MM.1S (cell line): ENCODE measurements around the gene LSAMP.

ENCODE experiments used
- DNase-seq: peaks from one replicate; pipeline ENCODE4 v3.0.0-alpha.2; 2015
- H2AFZ ChIP-seq: fragments of 300-600 bp; sonication (generic); 2 replicates; pipeline ENCODE4 v1.6.0; 2016; ENCODE audit warnings: antibody characterized with exemption, low read length
- H3F3A ChIP-seq: fragments of 300-600 bp; sonication (generic); 2 replicates; pipeline ENCODE4 v1.6.1; 2016; ENCODE audit warnings: mild to moderate bottlenecking, antibody characterized with exemption, low read length, moderate library complexity, mixed read lengths; ENCODE audit not compliant: insufficient read depth
- H3K27ac ChIP-seq: fragments of 300-600 bp; sonication (generic); 2 replicates; pipeline ENCODE4 v1.5.1; 2016; ENCODE audit warnings: mild to moderate bottlenecking, low read length
- H3K27me3 ChIP-seq: fragments of 300-600 bp; sonication (generic); replicated peaks from 2 replicates; pipeline ENCODE4 v1.6.0; 2016; ENCODE audit warnings: low read length; ENCODE audit not compliant: insufficient read depth
- H3K36me3 ChIP-seq: fragments of 300-600 bp; sonication (generic); replicated peaks from 2 replicates; pipeline ENCODE4 v1.6.1; 2016; ENCODE audit warnings: mild to moderate bottlenecking, low read length, mixed read lengths; ENCODE audit not compliant: insufficient read depth
- H3K4me1 ChIP-seq: fragments of 300-600 bp; sonication (generic); 2 replicates; pipeline ENCODE4 v1.6.1; 2016; ENCODE audit warnings: low read length, mixed read lengths
- H3K4me2 ChIP-seq: fragments of 300-600 bp; sonication (generic); 2 replicates; pipeline ENCODE4 v1.6.0; 2016; ENCODE audit warnings: low read depth, low read length
- H3K4me3 ChIP-seq: fragments of 300-600 bp; sonication (generic); 2 replicates; pipeline ENCODE4 v1.5.1; 2016; ENCODE audit warnings: low read length, mixed read lengths
- H3K79me2 ChIP-seq: fragments of 300-600 bp; sonication (generic); 2 replicates; pipeline ENCODE4 v1.6.1; 2016; ENCODE audit warnings: mixed run types, low read length, mixed read lengths
- H3K9ac ChIP-seq: fragments of 300-600 bp; sonication (generic); 2 replicates; pipeline ENCODE4 v1.6.1; 2016; ENCODE audit warnings: low read length, mixed read lengths
- H3K9me2 ChIP-seq: fragments of 300-600 bp; sonication (generic); replicated peaks from 2 replicates; pipeline ENCODE4 v1.6.1; 2016; ENCODE audit warnings: mild to moderate bottlenecking, low read length, mixed read lengths; ENCODE audit not compliant: insufficient read depth
- H3K9me3 ChIP-seq: fragments of 300-600 bp; sonication (generic); replicated peaks from 2 replicates; pipeline ENCODE4 v1.6.1; 2016; ENCODE audit warnings: mild to moderate bottlenecking, low read length, mixed read lengths; ENCODE audit not compliant: insufficient read depth
- H4K20me1 ChIP-seq: fragments of 300-600 bp; sonication (generic); 2 replicates; pipeline ENCODE4 v1.6.1; 2016; ENCODE audit warnings: mild to moderate bottlenecking, low read length, moderate library complexity, mixed read lengths; ENCODE audit not compliant: insufficient read depth
- EZH2 ChIP-seq: fragments of 300-600 bp; sonication (generic); optimal IDR thresholded peaks from 2 replicates; pipeline ENCODE3; 2017; ENCODE audit warnings: low read depth, mild to moderate bottlenecking, antibody characterized with exemption, low read length, mixed read lengths
- EZH2phosphoT487 ChIP-seq: fragments of 300-600 bp; sonication (generic); IDR thresholded peaks from 2 replicates; pipeline ENCODE4 v1.6.1; 2018; ENCODE audit warnings: antibody characterized with exemption, low read length
- TF ChIP-seq, protein P1 (sequence below): fragments of 300-600 bp; sonication (generic); IDR thresholded peaks from 2 replicates; pipeline ENCODE4 v1.5.1; 2016; ENCODE audit warnings: antibody characterized with exemption, low read length, mixed read lengths

The LSAMP gene

GRCh38 chr3:116150655-116151167 is 294.6 kb downstream of the LSAMP start:
- Histone ChIP-seq H3K9me2 (no peaks in the 10 kb centered on the region), H4K20me1 (no peaks in the 10 kb centered on the region), H3K4me1 (no peaks in the 10 kb centered on the region), H3F3A (no peaks in the 10 kb centered on the region), H3K4me2 (no peak overlapping the region), H3K27me3 (no peaks in the 10 kb centered on the region), H3K27ac (no peak overlapping the region), H3K4me3 (no peak overlapping the region), H2AFZ (no peak overlapping the region), H3K9ac (no peak overlapping the region), H3K36me3 (no peaks in the 10 kb centered on the region), H3K79me2 (no peaks in the 10 kb centered on the region), H3K9me3 (no peaks in the 10 kb centered on the region)
- no peak for DNase-seq
- no peak for TF ChIP-seq EZH2phosphoT487
- no peak for TF ChIP-seq EZH2
- TF ChIP-seq, protein P1, sequence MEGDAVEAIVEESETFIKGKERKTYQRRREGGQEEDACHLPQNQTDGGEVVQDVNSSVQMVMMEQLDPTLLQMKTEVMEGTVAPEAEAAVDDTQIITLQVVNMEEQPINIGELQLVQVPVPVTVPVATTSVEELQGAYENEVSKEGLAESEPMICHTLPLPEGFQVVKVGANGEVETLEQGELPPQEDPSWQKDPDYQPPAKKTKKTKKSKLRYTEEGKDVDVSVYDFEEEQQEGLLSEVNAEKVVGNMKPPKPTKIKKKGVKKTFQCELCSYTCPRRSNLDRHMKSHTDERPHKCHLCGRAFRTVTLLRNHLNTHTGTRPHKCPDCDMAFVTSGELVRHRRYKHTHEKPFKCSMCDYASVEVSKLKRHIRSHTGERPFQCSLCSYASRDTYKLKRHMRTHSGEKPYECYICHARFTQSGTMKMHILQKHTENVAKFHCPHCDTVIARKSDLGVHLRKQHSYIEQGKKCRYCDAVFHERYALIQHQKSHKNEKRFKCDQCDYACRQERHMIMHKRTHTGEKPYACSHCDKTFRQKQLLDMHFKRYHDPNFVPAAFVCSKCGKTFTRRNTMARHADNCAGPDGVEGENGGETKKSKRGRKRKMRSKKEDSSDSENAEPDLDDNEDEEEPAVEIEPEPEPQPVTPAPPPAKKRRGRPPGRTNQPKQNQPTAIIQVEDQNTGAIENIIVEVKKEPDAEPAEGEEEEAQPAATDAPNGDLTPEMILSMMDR = no peak

DNA sequence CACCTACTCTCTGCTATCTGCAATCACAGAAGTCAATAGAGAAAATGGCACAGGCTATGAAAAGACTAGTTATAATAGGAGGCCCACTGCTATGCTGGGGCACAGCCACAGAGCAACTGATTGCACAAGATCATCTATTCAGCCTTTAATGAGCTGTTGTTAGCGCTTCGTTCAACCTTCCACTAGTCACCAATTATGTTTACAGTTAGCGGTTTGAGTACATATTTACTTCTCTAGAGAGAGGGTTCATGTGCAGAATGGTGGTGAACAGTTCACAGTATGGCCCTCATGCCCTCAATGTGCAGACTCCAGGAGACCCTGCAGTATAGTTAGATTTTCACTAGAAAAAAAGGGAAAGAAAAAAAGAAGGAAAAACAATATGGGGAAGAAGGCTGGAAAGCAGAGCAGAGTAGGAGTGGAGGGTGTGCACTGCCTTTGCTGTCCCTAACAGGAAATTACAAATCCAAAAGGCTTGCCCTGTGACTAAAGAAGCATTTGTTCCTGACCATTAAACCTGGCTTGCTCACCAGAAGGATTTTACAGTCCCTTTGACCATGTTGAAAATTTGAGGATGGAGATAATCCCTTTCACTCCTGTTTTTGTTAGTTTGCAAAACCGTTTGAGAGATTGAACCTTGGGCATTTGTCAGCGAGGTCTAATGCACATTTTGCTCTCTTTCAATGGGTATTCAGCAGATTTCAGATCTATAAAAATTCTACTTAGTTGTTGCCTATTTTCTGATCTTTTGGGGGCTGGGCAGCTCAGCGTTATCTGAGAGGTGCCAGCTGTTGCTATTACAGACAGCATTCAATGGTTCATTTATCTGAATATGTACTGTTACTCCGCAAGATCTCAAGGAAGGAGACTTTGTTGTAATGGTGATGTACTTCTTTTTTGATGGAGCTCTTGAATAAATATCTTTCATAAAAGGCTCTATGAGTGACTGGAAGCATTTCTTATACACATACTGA is 296.1 kb downstream of the LSAMP start:
- Histone ChIP-seq H3F3A (no peaks in the 10 kb centered on the region), H3K9me2 (no peaks in the 10 kb centered on the region), H3K9ac (no peak overlapping the region), H4K20me1 (no peaks in the 10 kb centered on the region), H2AFZ (no peak overlapping the region), H3K27me3 (no peaks in the 10 kb centered on the region), H3K36me3 (no peaks in the 10 kb centered on the region), H3K79me2 (no peaks in the 10 kb centered on the region), H3K27ac (no peak overlapping the region), H3K4me2 (no peak overlapping the region), H3K9me3 (no peaks in the 10 kb centered on the region), H3K4me1 (no peaks in the 10 kb centered on the region), H3K4me3 (no peak overlapping the region)
- DNase-seq = no peak
- TF ChIP-seq EZH2 (no peak), EZH2phosphoT487 (no peak)
- TF ChIP-seq, protein P1 = no peak

GRCh38 chr3:116145613-116146012 is 299.7 kb downstream of the LSAMP start:
- no peaks in the 10 kb centered on the region for H3F3A ChIP-seq
- no peak overlapping the region for H3K4me2 ChIP-seq
- no peak overlapping the region for H3K9ac ChIP-seq
- H3K9me2 ChIP-seq = no peaks in the 10 kb centered on the region
- no peaks in the 10 kb centered on the region for H3K36me3 ChIP-seq
- H3K79me2 ChIP-seq = no peaks in the 10 kb centered on the region
- H3K27ac ChIP-seq = no peak overlapping the region
- DNase-seq = no peak
- TF ChIP-seq EZH2 (no peak), EZH2phosphoT487 (no peak)
- TF ChIP-seq, protein P1 = no peak
- no peak overlapping the region for H3K4me3 ChIP-seq
- no peak overlapping the region for H2AFZ ChIP-seq
- H3K27me3 ChIP-seq = no peaks in the 10 kb centered on the region
- no peaks in the 10 kb centered on the region for H4K20me1 ChIP-seq
- H3K9me3 ChIP-seq = no peaks in the 10 kb centered on the region
- H3K4me1 ChIP-seq = no peaks in the 10 kb centered on the region
